Stimulated activated CD8-positive, alpha-beta memory T cell treated with anti-CD3 and anti-CD28 coated beads, Interleukin-15, amount 100 ng/mL, for 1 hour (primary cell): Measurements from ENCODE around the gene TOMM40L.

Experiments used
- DNase-seq: peaks from one replicate; pipeline ENCODE4 v3.0.0-alpha.2; 2020; ENCODE audit warnings: low read depth

The TOMM40L gene

DNA sequence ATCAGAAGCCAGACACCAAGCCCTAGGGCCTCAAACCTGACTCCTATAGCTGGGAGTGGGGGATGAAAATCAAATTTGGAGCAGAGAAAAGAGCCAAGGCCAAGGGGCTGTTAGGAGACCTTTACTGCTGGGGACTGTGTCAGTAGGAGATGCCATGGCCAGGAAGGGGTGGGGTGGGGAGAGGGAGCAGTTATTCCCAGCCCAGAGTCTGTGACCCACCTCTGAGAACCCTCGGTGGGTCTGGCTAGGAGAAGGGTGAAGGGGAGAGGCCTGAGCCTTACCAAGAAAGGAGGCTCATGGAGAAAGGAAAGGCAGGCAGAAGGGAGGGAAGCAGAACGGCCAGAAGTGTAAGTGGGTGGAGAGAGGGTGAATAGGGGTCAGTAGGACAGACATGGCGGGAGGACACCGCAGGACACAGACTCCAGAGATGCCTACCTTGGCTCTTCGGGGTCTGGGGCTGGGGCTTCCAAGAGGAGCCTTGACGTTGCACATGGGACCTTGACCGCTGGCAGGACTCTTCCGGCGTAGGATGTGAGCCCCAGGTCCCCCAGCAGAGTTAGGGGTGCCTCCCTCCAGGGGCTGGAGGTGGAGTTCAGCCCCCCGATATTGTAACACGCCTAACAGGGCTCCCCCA lies 28.2 kb upstream of the TOMM40L start:
- no peak for DNase-seq

DNA sequence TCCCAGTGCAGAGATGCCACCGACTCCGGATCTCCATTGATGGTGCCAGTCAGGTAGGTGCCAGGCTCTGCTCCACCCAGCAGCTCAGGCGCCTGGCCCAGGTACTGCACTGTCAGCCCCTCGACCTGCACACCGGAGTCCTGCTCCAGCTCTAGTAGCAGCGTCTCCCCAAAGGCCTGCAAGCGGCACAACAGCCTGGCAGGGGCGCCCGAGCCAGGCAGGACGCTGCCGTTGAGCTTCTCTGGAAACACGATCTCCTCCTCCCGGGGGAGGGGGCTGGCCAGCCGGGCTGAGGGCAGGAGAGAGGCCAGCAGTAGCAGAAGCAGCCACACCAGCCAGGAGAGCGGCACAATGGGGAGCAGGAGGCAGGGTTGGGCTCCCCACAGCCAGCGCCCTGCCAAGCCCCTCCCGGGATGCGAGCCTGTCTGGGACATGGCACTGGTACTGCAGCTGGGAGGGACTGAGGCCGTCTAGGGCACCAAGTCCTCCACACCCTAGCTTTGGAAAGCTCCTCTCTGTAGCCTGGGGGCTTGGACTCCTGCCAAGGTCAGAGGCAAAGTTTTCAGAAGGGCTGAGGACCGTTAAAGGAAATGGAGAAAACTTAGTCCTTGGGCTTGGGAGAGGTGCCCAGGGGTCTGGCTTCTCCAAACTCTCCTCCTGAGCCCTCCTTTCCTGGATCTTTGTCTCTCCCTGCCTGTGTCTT lies 27.5 kb upstream of the TOMM40L start:
- DNase-seq, result no peak

DNA sequence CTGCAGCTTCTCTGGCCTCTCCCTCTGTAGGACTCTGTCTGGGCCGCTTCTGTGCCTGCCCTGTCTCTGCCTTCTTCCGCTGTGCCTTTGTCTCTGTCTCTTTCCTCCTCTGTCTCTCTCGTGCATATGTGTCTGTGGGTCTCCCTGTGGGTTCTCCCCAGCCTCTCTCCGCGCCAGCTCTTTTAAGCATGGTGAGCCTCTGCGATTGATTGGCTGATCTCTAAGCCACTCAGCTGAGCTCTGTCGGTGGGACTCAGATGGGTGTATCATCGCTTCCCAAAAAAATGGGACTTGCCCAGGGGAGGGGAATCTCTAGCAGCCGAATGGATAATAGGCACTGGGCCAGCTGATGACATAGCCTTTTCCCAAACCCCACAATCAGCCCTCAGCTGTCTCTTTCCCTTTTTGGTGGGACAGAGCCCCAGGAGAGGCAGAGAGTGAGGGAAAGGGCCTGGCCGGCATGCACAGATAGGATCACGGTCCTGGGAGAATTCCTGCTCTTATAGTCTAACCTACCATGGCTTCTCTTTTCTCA lies 26.9 kb upstream of the TOMM40L start, which contains the start of gene ADAMTS4:
Gene ADAMTS4, minus strand, starts transcription at position 158 of the 535 bp plus-strand sequence. CDS start 427 bp downstream, outside the sequence.
- no peak for DNase-seq

DNA sequence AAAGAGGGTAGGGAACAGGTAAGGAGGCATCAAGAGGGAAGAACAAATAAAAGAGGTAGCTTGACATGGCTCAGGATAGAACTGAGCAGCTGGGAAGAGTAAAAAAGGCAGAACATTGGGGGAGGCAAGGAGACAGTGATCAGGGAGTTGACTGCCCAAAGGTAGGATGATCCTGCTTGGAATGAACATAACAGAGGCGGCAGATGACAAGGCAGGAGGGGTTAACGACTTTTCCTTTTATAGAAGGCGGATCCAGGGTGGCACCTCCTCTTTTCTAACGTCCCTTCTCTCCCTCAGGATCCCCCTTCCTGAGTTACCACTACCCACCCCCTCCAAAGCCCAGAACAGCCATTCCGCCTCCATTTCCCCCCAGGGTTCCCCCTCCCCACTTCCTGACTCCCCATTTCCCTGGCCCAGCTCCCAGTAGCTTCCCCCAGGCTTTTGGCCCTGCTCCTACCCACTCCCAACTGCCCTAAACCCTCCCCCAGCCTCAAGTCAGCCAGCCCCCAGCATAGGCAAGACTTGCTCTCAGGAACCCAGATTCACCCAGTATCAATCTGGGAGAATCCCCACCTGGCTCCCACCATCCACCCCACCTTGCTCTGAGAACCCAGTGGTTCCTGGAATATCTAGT lies 26.2 kb upstream of the TOMM40L start:
- no peak for DNase-seq

DNA sequence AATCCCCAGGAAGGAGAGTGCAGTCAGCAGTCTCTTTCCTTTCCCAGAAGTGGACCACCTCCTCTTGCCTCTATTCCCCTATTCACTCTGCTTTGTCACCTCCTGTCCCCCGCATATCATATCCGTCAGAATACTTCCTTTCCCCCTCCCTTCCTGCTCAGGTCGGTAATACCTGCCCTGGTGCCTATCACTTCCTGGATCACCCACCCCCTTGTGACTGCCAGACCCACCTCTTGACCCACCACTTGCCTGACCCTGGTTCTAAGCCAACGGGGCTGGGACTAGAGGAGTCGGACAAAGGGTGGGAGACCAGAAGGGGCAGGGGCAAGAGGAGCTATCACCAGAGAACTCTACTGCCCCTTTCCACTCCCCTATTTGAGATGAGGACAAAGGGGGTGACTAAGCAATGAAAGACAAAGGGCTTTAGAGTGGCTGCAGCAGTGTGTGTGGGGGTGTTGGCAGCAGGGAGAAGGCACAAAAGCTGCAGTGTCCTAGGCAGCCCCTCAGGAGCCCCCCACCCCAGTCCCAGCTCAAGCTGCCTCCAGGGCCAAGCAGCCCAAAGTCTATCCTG lies 25.4 kb upstream of the TOMM40L start:
- no peak for DNase-seq

DNA sequence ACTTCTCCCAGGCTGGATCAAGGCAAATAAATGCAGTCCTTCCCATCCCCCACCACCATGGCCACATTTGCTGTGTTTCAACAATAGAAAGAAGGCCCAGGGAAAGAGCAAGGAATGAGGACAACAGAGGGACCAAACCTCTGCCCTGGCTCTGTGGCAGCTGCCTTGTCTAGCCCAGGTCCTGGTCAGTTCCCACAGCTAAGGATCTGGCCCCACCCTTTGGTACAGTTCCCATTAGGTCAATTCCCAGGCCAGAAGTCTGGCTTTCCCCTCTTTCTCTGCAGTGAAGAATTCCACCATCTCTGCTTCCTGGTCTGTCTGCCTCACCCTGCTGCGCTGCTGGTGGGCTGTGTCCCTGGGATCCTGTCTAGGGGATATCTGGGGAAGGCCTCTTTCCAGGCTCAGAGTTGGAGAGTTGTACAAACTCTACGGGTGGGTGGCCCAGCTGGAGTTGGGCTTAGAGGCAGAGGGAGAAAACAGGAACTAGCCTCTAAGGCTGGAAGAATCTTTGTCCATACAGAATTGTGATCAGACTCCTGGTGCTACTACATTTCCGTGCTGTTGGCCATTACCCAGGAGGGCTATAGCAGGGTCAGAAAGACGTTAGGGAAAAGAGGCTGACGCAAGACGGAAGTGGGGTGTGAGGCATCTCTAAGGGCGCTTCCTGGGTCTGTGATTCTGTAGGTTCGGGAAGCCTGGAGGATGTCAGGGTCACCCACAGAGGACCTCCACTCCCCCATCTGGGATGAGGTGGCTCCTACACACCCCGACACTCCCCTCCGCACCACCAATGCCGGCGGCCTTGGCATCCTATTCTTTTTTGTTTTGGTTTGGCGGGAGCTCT lies 24.6 kb upstream of the TOMM40L start:
- DNase-seq, result no peak

DNA sequence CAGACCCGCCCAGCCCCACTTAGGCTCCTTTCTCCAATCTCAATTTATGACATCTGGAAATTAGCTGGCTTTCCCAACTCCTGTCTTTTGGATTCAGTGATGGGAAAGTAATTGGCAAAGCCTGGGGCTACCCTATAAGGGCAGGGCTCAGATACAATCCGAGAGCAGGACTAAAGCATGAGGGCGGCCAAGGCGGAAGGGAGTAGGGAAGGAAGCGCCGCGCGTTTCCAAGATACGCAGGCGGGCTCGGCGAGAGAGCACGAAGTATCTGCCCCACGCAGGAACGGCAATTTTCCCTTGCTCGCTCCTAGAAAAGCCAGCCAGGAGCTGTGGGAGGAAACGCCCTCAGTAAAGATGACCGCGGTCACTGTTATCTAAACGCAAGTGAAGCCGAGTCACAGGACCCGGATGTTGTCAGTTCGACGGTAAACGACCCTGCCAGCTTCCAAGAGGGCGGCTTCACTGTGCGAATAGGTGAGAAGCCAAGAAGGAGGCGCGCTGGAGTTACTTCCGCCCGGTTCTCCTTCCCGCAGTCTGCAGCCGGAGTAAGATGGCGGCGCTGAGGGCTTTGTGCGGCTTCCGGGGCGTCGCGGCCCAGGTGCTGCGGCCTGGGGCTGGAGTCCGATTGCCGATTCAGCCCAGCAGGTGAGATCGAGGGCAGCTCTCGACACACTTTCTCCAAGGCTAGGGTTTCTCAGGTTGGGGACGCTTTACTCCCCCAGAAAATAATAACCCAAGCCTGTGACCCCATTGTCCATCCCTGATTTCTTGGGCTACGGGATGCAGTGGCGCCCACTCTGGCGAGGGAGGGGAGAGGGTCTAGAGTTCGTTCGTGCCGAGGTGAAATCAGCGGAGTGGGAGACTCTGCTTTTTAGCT lies 23.8 kb upstream of the TOMM40L start, which contains the start of gene NDUFS2:
Gene NDUFS2, plus strand, starts transcription at position 532 of the 877 bp plus-strand sequence. Its CDS starts 19 bp downstream, at position 551.
- DNase-seq, result peak; percentile 92

DNA sequence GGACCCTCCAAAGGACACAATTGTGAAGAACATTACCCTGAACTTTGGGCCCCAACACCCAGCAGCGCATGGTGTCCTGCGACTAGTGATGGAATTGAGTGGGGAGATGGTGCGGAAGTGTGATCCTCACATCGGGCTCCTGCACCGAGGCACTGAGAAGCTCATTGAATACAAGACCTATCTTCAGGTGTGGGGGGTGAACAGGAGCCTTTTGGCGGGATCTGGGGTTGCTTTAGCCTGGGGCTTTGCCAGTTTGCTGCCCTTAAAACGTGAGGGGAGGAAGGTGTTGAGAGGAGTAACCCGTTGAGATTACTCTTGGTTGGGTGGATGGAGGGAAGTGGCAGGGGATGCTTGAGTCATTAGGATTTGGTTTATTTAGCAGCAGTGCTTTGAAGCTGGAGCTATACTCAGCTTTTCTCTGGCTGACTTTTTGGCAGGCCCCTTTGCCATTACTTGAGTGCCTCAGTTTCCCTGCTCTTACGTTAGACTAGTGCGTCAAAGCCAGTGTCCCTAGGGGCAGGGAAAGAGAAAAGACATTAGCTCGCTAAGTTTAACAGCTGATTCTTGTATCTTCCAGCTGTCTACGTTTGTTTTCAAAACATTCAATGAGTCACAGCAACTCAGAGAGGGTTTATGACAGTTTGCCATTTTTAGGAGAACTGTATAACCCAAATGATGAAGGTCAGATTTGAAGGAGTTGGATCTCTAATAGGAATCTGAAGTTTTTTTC lies 19.3 kb upstream of the TOMM40L start:
- DNase-seq, result no peak

DNA sequence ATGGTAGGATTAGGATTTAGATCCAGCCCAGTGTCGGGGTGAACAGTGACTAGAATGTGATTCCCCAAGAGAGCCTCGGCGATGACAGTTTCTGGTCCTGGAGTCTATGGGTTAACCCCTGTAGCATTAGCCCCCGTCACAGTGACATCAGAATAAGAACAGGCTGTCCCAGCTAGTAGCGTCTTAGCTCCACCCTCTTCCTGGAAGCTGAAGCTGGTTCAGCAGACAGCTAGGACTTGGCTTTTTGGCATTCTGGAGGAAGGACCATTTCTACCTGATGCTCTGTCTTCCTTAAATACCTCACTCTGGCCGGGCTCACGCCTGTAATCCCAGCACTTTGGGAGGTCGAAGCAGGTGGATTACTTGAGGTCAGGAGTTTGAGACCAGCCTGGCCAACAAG lies 18.7 kb upstream of the TOMM40L start:
- DNase-seq, result no peak

DNA sequence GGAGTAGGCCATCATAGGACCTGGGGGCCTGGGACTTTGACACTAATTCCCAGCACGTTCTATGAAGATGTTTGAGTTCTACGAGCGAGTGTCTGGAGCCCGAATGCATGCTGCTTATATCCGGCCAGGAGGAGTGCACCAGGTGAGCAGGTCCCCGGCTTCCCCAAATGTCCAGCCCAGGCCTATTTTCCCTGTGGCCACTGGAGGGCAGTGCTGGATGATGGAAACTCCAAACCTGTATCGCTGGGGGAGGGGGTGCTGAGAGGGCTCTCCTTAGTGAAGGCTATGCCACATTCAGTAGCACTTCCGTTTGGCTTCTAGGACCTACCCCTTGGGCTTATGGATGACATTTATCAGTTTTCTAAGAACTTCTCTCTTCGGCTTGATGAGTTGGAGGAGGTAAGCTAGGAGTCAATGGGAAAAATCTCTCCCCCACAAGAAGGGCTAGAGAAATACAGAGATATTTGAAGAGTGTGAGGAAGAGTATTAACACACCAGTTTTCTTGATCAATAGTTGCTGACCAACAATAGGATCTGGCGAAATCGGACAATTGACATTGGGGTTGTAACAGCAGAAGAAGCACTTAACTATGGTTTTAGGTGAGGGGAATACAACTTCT lies 16.0 kb upstream of the TOMM40L start:
- DNase-seq, result peak; percentile 48

DNA sequence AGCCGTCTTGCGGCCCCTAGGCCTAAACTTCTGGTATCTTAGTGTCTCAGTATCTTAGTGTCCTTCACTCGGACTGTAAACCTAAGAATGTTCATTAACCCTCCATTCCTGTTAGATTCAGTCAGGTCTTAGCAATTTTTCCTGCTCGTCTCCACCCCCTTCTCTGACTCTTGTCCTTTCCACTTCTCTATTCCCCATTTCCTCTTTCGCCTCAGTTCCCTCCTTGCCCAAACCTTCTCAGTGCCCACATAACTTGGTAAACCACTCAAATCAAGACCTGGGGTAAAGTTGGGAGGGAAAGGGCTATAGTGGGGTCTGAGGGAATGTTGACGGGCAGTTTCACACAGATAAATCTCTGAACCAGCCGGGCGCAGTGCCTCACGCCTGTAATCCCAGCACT lies 11.5 kb upstream of the TOMM40L start:
- DNase-seq, result no peak

DNA sequence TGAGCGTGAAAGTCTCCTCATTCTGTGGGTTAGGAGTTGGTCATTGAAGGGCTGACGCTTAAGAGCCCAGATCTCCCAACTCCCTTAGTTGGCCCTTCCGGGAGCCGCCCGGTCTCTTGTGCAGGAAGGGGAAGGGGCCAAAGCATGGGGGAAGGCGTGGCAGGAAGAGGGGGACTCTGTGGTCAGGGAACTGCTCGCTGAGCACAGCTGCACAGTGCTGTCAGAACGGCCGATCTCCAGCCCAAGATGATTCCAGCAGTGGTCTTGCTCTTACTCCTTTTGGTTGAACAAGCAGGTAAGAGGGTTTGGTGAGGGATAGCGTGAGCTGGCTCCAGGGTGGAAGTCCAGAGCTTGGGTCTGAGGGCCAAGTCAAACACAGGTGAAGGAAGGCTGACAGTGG lies 10.8 kb upstream of the TOMM40L start, which contains the start of gene FCER1G:
Gene FCER1G, plus strand, starts transcription at position 220 of the 400 bp plus-strand sequence. Its CDS starts 27 bp downstream, at position 247.
- DNase-seq, result no peak

DNA sequence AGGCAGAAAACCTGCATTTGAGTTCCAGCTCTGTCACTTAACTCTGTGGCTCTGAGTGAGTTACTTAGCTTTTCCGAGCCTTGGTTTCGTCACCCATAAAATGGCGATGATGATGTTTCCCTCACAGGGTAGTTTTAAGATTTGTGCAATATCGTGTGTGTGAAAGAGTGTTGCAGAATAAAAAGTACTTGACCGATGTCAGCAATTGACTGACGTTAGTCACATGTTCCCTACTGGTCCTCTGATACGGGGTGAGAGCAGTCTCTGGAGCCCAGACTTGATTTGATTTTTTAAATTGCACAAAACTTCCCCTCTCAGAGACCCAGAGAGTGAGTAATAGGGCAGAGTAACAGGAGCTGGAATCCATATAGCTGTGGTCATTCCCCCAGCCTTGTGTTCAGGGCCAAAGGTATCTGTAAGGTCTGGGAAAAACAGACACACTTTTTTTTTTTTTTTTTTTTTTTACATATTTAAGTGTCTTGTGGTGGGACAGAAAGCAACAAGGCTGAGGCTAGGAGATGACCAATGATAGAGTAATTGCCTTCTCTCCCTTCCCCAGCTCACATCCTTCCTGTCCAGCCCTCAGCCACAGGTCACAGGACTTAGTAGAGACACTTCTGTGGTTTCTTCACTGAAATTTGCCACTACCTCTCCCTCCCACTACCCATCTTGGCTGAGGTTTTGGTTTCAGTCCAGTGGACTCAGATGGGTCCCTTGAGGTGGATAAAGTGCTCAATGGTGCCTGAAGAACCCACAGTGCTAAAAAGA lies 8.7 kb upstream of the TOMM40L start:
- DNase-seq, result no peak

DNA sequence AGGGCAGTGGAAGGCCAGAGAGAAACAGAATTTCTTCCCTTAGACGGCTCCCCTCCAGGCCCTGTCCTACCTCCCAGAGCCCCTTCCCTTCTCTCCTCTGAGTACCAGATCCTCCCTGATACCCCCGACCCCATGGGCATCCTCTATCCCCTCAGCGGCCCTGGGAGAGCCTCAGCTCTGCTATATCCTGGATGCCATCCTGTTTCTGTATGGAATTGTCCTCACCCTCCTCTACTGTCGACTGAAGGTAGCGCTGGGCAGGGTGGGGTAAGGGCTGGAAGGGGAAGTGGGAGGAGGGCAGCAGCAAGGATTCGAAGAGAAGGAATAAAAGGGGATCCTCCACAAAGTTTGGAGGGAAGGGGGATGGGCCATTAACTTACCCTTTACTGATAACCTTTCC lies 8.0 kb upstream of the TOMM40L start:
- no peak for DNase-seq

DNA sequence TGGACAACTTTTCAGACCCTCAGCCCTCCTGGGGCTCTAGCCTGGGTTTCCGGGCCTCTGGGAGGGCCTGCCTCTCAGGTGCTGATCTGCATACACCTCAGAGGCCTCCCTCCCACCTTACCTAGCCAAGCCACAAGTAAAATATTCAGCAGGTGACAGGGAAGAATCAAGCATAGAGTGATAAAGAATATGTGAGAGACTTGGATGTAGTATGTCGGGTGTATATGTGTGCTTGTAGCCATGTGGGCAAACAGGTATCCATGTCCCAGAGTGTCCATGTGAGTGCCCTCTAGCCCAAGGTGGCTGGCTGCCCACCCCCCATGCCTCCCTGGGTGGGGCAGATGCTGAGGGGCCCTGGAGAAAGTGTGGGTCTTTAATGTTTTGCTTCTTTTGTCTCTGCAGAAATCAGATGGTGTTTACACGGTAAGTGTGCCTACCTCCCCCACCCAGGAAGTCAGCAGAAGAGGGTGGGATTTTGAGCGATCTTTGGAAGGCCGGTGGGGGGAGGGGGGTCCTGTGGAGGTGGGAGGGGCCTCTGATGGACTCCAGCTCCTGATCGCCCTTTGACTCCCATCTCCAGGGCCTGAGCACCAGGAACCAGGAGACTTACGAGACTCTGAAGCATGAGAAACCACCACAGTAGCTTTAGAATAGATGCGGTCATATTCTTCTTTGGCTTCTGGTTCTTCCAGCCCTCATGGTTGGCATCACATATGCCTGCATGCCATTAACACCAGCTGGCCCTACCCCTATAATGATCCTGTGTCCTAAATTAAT lies 7.4 kb upstream of the TOMM40L start:
- DNase-seq, result no peak

DNA sequence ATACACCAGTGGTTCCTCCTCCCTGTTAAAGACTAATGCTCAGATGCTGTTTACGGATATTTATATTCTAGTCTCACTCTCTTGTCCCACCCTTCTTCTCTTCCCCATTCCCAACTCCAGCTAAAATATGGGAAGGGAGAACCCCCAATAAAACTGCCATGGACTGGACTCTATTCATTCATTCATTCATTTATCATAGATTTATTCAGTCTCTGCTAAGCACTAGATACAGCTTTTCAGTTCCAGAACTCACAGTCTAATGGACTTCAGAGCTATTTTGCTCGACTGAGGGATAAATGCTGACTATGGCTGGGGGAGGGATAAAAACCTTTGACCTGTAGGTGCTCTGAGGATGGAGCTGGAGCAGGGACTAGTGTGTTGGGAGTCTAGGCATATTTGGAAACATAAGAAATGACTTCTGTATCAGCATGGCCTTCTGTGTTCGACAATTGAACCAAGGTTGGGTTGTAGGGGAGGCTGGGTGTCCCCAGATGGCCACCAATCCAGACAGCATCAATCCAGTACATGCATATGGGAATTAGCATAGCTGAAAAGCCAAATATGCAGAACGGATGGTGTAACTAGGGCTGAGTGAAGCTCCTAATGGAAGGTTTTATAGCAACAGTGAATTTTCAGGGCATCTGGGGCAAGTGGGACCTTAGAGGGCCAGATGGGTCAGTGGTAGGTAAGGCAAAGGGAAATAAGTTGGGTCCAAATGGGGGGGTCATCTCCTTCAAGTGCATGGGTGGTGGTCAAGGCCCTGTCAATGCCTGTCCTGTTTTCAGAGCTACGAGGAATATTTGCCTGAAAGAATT lies 6.6 kb upstream of the TOMM40L start:
- DNase-seq, result no peak

DNA sequence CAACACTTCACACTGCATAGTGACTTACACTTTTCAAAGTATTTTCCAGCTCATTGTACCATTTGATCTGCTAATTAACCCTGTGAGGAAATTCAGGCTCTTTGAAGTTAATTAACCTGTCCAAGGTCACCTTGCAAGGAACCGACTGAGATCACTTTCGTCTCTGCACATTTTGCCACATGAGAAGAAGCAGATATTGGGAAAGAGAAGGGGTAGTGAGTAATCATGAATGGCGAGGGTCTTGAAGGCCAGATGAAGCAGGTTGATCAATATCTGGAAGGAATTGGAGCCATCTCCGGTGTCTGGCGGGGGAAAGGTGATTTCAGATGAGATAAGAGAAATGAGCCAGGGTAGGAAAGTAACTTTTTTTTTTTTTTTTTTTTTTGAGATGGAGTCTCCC lies 5.9 kb upstream of the TOMM40L start:
- DNase-seq, result no peak
